GM23248 (cell line): Measurements from ENCODE around the gene CNTROB.

Experiments used
- EZH2 ChIP-seq: fragments of 200-600 bp; sonication (generic); IDR thresholded peaks from 2 replicates; pipeline ENCODE4 v1.6.1; 2018; ENCODE audit warnings: antibody characterized with exemption, mild to moderate bottlenecking; ENCODE audit not compliant: insufficient read depth, poor library complexity, severe bottlenecking
- EZH2phosphoT487 ChIP-seq: fragments of 200-600 bp; sonication (generic); IDR thresholded peaks from 2 replicates; pipeline ENCODE4 v1.6.1; 2018; ENCODE audit warnings: antibody characterized with exemption, moderate library complexity, mild to moderate bottlenecking, low read depth; ENCODE audit not compliant: insufficient read depth

DNA sequence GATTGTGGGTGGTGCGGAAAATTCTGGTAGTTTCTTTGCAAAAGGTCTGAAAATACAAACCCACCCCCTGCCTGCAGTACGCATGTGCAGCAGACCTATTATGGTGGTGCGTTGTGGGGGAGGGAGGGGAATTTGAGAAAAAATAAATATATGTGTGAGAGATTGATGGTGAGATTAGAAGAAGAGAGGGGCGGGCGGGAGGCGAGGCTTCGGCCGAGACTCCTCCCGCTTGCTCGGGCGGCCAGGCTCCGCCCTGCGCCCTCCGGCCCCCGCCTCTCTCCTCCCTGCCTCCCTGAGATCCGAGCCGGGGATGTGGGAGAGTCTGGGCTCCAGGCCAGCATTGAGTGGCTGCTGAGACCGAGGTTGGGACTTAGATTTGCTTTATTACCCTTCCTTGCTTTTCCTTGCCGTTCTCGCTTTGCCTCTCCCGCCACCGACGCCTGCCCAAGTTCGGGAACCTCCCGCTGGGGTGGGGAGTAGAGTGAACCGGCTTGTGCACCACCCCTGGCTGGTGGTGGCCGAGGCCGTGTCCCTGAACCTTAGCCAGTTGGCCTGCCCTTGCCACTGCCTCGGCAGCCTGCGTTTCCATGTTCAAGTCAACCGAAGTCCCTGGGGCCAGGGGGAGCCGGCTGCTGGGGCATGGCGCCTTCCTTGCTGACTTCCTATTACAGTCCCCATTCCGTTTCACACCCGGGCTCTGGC is 44.4 kb upstream of the CNTROB start:
- no peak for TF ChIP-seq EZH2phosphoT487
- no peak for TF ChIP-seq EZH2
